Transverse colon (tissue), 4 donors: Measurements from ENCODE around the gene GIN1. TPM values are rescaled to one million over a fixed set of nuclear protein-coding genes. Genes with fewer than 3 reads are reported as not detected.
"Not testable (repeated sequence)": the region's sequence is repeated elsewhere in the genome, so short reads cannot be mapped to it uniquely, and the experiment has no call there.

Source experiments
- DNase-seq: peaks from one replicate; pipeline ENCODE4 v3.0.0-alpha.2; 2019
- H3K27ac ChIP-seq, 4 donors: fragments of 200-600 bp; sonication (generic); 2 replicates each; pipeline ENCODE4 v1.5.1; 2016 to 2018; ENCODE audit warnings: inconsistent platforms in 4 of 4
- H3K27me3 ChIP-seq: fragments of 200-600 bp; sonication (generic); 2 replicates; pipeline ENCODE4 v1.5.1; 2017; ENCODE audit warnings: inconsistent platforms
- H3K36me3 ChIP-seq, 4 donors: fragments of 200-600 bp; sonication (generic); 2 replicates each; pipeline ENCODE4 v1.5.1; 2017 to 2019; ENCODE audit warnings: inconsistent platforms in 4 of 4
- H3K4me1 ChIP-seq, 4 donors: fragments of 200-600 bp; sonication (generic); 2 replicates each; pipeline ENCODE4 v1.5.1; 2017 to 2020; ENCODE audit warnings: inconsistent platforms in 4 of 4
- H3K4me3 ChIP-seq, 4 donors: fragments of 200-600 bp; sonication (generic); 1 replicate in 1 of 4; 2 replicates in 3 of 4; pipeline versions ENCODE4 v1.5.1 to v1.6.1; 2017 to 2019; ENCODE audit warnings: inconsistent platforms in 4 of 4
- H3K9me3 ChIP-seq, 2 donors: fragments of 200-600 bp; sonication (generic); 2 replicates each; pipeline ENCODE4 v1.5.1; 2017 to 2019; ENCODE audit warnings: inconsistent platforms in 2 of 2
- CTCF ChIP-seq, 5 experiments: fragments of 200-600 bp in 3 of 5; fragments of 450-650 bp in 2 of 5; sonication (generic) in 3 of 5; IDR thresholded peaks; 1 replicate in 2 of 5; 2 replicates in 3 of 5; pipeline ENCODE4 v1.5.1; 2016 to 2017; ENCODE audit warnings: antibody characterized with exemption in 5 of 5, inconsistent platforms in 3 of 5, mild to moderate bottlenecking in 2 of 5, moderate library complexity in 1 of 5
- EP300 ChIP-seq: sonication (generic); formaldehyde crosslinking; IDR thresholded peaks from one replicate; pipeline ENCODE4 v1.6.1; 2017; ENCODE audit warnings: antibody characterized with exemption, low read depth
- POLR2A ChIP-seq: fragments of 450-650 bp; IDR thresholded peaks from one replicate; pipeline ENCODE4 v1.6.1; 2016; ENCODE audit warnings: antibody characterized with exemption, mild to moderate bottlenecking, moderate library complexity
- POLR2AphosphoS5 ChIP-seq, 3 donors: sonication (generic); formaldehyde crosslinking; IDR thresholded peaks; one replicate each; pipeline ENCODE4 v1.6.1; 2016; ENCODE audit warnings: antibody characterized with exemption in 3 of 3
- WGBS, 2 donors: methylation state at CpG; one replicate each; pipeline ENCODE4 v1.1.5; 2018; ENCODE audit warnings: low coverage in 1 of 2; 5-methylcytosine and 5-hydroxymethylcytosine counted together
- in situ Hi-C, 4 donors: fragments of 200-750 bp; cut with MboI; loops; one replicate each; pipeline versions ENCODE4 v1.15.0 to v1.15.1; 2017; ENCODE audit warnings: low sequenced_read_pairs in 3 of 4, low pct_ligation_motif_present in 1 of 4, low pct_unique_long_range_greater_than_20kb in 1 of 4
- intact Hi-C: fragments of 100-400 bp; cut with DNase I; formaldehyde crosslinking; loops from one replicate; pipeline ENCODE4 v1.15.1; 2023; ENCODE audit warnings: low total_unique reads
- total RNA-seq, 4 donors: library from RNA; depleted of rRNA; stranded (reverse); fragments of >200 nt; gene quantifications; one replicate each; pipeline ENCODE4 v1.1.0, GENCODE V29; 2016

GIN1 gene
- total RNA-seq, 4 donors from 2014 or later: 6.4 to 8.5 TPM; not detected in 2

- Histone ChIP-seq H3K27me3 (no peaks in the 10 kb centered on the region), H3K9me3 (peaks cover 21 to 23% of the 10 kb centered on the region in 2 donors), H3K4me1 (no peaks in the 10 kb centered on the region), H3K4me3 (no peak overlapping the region), H3K27ac (no peak overlapping the region), H3K36me3 (peaks cover 0 to 38% (median 15%) of the 10 kb centered on the region in 4 donors)
- 98 to 100% methylated on average over 1 of the region's 1 CpG for WGBS, 2 donors
- no peak for DNase-seq
- intact Hi-C loops: no loop called here
- in situ Hi-C loops: no loop called here
- TF ChIP-seq POLR2A: no peak
- no peak for TF ChIP-seq EP300
These were observed 33.4 kb downstream of the GIN1 start for GRCh38 chr5:103086547-103086946.

GRCh38 chr5:103079796-103080195, 40.1 kb downstream of the GIN1 start:
- peaks cover 0 to 8% (median 1%) of the 10 kb centered on the region in 4 donors for H3K36me3 ChIP-seq
- WGBS, 2 donors: 98% methylated on average over 4 of the region's 4 CpGs; no CpG with 5 or more reads in 1 of the 2 donors
- no peaks in the 10 kb centered on the region for H3K4me1 ChIP-seq
- H3K27me3 ChIP-seq: no peaks in the 10 kb centered on the region
- H3K27ac ChIP-seq: no peak overlapping the region
- H3K4me3 ChIP-seq: no peak overlapping the region
- peaks cover 47 to 67% of the 10 kb centered on the region in 2 donors for H3K9me3 ChIP-seq
- in situ Hi-C loops: no loop called here
- TF ChIP-seq POLR2A: no peak
- no peak for DNase-seq
- intact Hi-C loops: no loop called here

GRCh38 chr5:103075442-103075841, 44.5 kb downstream of the GIN1 start:
- no peak for TF ChIP-seq EP300
- TF ChIP-seq POLR2A: no peak
- no peak for TF ChIP-seq CTCF (IDR thresholded peaks at IDR 0.05)
- no peak for TF ChIP-seq POLR2AphosphoS5 (IDR thresholded peaks at IDR 0.05)
- no peak for DNase-seq
- in situ Hi-C loops: no loop called here
- Histone ChIP-seq H3K27ac (no peak overlapping the region), H3K9me3 (peaks cover 22 to 48% of the 10 kb centered on the region in 2 donors), H3K4me1 (no peaks in the 10 kb centered on the region), H3K27me3 (no peaks in the 10 kb centered on the region), H3K36me3 (no peaks in the 10 kb centered on the region), H3K4me3 (no peak overlapping the region)
- WGBS, 2 donors: 88 to 94% methylated on average over 3 to 4 of the region's 4 CpGs
- intact Hi-C loops: no loop called here

GRCh38 chr5:103073500-103073899, 46.4 kb downstream of the GIN1 start:
- H3K4me1 ChIP-seq, DNase-seq, in situ Hi-C loops, H3K4me3 ChIP-seq, H3K36me3 ChIP-seq, H3K27ac ChIP-seq, intact Hi-C loops, H3K27me3 ChIP-seq: not testable (repeated sequence)
- peaks cover 18 to 34% of the 10 kb centered on the region in 2 donors for H3K9me3 ChIP-seq
- 77 to 90% methylated on average over 3 to 4 of the region's 4 CpGs for WGBS, 2 donors

- intact Hi-C loops: no loop called here
- no peaks in the 10 kb centered on the region for H3K27me3 ChIP-seq
These were observed 53.6 kb downstream of the GIN1 start for GRCh38 chr5:103066326-103066725.

More at GRCh38 chr5:103066326-103066725, 53.6 kb downstream of the GIN1 start:
- H3K4me3 ChIP-seq: no peak overlapping the region
- TF ChIP-seq POLR2AphosphoS5 (IDR thresholded peaks at IDR 0.05) (no peak), EP300 (no peak), CTCF (IDR thresholded peaks at IDR 0.05) (no peak), POLR2A (no peak)
- no peaks in the 10 kb centered on the region for H3K4me1 ChIP-seq
- in situ Hi-C loops: no loop called here
- no peaks in the 10 kb centered on the region for H3K9me3 ChIP-seq
- H3K27ac ChIP-seq: no peak overlapping the region
- no peaks in the 10 kb centered on the region for H3K36me3 ChIP-seq
- DNase-seq: no peak
- 41 to 75% methylated on average over 1 of the region's 1 CpG for WGBS, 2 donors
